Panc1 (cell line): ENCODE results near the gene SAMD4A. TPM values are rescaled to one million over a fixed set of nuclear protein-coding genes. Genes with fewer than 3 reads are reported as not detected.

ENCODE experiments used
- ATAC-seq: fragments of 200-7000 bp; cut with Tn5 transposase; 2 replicates; pipeline ENCODE4 v1.9.1; 2020; ENCODE audit warnings: mild to moderate bottlenecking, moderate library complexity
- BruUV-seq: library from RNA; stranded (reverse); fragments of 400-500 nt; replicated peaks from 2 replicates; lab custom pipeline; 2021; lab: Mats Ljungman, UMichigan
- CTCF ChIA-PET: fragments of 300-600 bp; sonication (Branson Sonifier 250); formaldehyde crosslinking; loops from one replicate; lab custom pipeline; 2022; ENCODE audit warnings: antibody characterized with exemption; lab: Charles Lee
- POLR2A ChIA-PET: fragments of 300-600 bp; sonication (Branson Sonifier 250); formaldehyde crosslinking; loops from one replicate; lab custom pipeline; 2022; ENCODE audit warnings: antibody characterized with exemption; lab: Charles Lee
- DNase-seq: peaks from one replicate; pipeline ENCODE4 v3.0.0-alpha.2; 2010; ENCODE audit warnings: low read depth, low spot score
- H3K27ac ChIP-seq: 2 replicates; pipeline ENCODE4 v1.5.1; 2011; ENCODE audit warnings: mild to moderate bottlenecking, low read length, inconsistent platforms
- H3K27me3 ChIP-seq: fragments of 200-500 bp; sonication (Bioruptor generic); 2 replicates; pipeline ENCODE4 v1.6.0; 2014; ENCODE audit warnings: low read length, inconsistent platforms; ENCODE audit not compliant: control insufficient read depth, insufficient read depth
- H3K36me3 ChIP-seq: fragments of 200-500 bp; sonication (Bioruptor generic); 2 replicates; pipeline ENCODE4 v1.5.1; 2014; ENCODE audit warnings: inconsistent platforms, mild to moderate bottlenecking, low read length, moderate library complexity; ENCODE audit not compliant: control insufficient read depth, insufficient read depth
- H3K4me1 ChIP-seq: 2 replicates; pipeline ENCODE4 v1.5.1; 2011; ENCODE audit warnings: inconsistent platforms, mild to moderate bottlenecking, low read length, moderate library complexity; ENCODE audit not compliant: control insufficient read depth, insufficient read depth
- H3K4me3 ChIP-seq, 2 experiments: 2 replicates each; pipeline ENCODE4 v1.5.1; 2011 to 2012; ENCODE audit warnings: low read depth in 2 of 2, low read length in 2 of 2, mild to moderate bottlenecking in 2 of 2, inconsistent platforms in 1 of 2, moderate library complexity in 1 of 2
- H3K9me3 ChIP-seq: fragments of 200-500 bp; sonication (Bioruptor generic); 2 replicates; pipeline ENCODE4 v1.5.1; 2014; ENCODE audit warnings: low read depth, mild to moderate bottlenecking, inconsistent platforms, low read length, moderate library complexity; ENCODE audit not compliant: control insufficient read depth, insufficient read depth
- POLR2AphosphoS5 ChIP-seq: IDR thresholded peaks from 2 replicates; pipeline ENCODE4 v1.6.1; 2012; ENCODE audit warnings: mild to moderate bottlenecking, low read depth, low read length, moderate library complexity
- REST ChIP-seq, 2 experiments: IDR thresholded peaks; 2 replicates each; pipeline ENCODE4 v1.6.1; 2011 to 2012; ENCODE audit warnings: low read depth in 2 of 2, control low read depth in 1 of 2, low read length in 1 of 2, mild to moderate bottlenecking in 1 of 2, moderate library complexity in 1 of 2; ENCODE audit not compliant: insufficient read depth in 1 of 2
- SIN3A ChIP-seq: IDR thresholded peaks from 2 replicates; pipeline ENCODE4 v1.6.1; 2012; ENCODE audit warnings: low read depth, mild to moderate bottlenecking, low read length, moderate library complexity, borderline replicate concordance; ENCODE audit not compliant: insufficient read depth
- TCF7L2 ChIP-seq: IDR thresholded peaks from 2 replicates; pipeline ENCODE4 v1.6.1; 2011; ENCODE audit warnings: mild to moderate bottlenecking, low read depth, low read length, inconsistent platforms
- in situ Hi-C: cut with HindIII; loops from 2 replicates; pipeline ENCODE4 v1.10.0; 2016; ENCODE audit warnings: low sequenced_read_pairs, low pct_unique_long_range_greater_than_20kb
- intact Hi-C: fragments of 100-400 bp; cut with micrococcal nuclease; formaldehyde crosslinking; loops from one replicate; pipeline ENCODE4 v1.10.0; 2022; ENCODE audit not compliant: unreplicated experiment
- total RNA-seq: library from RNA; stranded (reverse); gene quantifications from one replicate; pipeline ENCODE4 v1.2.1, GENCODE V29; 2021; ENCODE audit not compliant: unreplicated experiment
- TF ChIP-seq, protein P1 (sequence below): fragments of 450-650 bp; IDR thresholded peaks from 2 replicates; pipeline ENCODE4 v1.5.1; 2017; ENCODE audit warnings: mild to moderate bottlenecking

SAMD4A gene
- total RNA-seq, 1 experiment from 2014 or later = 15.2 TPM

GRCh38 chr14:54627219-54627539 is 60.3 kb downstream of the SAMD4A start:
- no peak for ATAC-seq
- ChIA-PET POLR2A (no interaction called here), CTCF (no interaction called here)
- intact Hi-C loops (no loop called here), in situ Hi-C loops (no loop called here)
- BruUV-seq = no TSS peak
- TF ChIP-seq SIN3A = no peak
- TF ChIP-seq TCF7L2 = no peak
- no peak for TF ChIP-seq POLR2AphosphoS5
- TF ChIP-seq REST (IDR thresholded peaks at IDR 0.05; ENCODE audit: insufficient read depth in 1 of 2, low read depth in 2 of 2, low read length in 1 of 2) = no peak
- TF ChIP-seq, protein P1, sequence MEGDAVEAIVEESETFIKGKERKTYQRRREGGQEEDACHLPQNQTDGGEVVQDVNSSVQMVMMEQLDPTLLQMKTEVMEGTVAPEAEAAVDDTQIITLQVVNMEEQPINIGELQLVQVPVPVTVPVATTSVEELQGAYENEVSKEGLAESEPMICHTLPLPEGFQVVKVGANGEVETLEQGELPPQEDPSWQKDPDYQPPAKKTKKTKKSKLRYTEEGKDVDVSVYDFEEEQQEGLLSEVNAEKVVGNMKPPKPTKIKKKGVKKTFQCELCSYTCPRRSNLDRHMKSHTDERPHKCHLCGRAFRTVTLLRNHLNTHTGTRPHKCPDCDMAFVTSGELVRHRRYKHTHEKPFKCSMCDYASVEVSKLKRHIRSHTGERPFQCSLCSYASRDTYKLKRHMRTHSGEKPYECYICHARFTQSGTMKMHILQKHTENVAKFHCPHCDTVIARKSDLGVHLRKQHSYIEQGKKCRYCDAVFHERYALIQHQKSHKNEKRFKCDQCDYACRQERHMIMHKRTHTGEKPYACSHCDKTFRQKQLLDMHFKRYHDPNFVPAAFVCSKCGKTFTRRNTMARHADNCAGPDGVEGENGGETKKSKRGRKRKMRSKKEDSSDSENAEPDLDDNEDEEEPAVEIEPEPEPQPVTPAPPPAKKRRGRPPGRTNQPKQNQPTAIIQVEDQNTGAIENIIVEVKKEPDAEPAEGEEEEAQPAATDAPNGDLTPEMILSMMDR = no peak
- Histone ChIP-seq H3K27ac (no peak overlapping the region), H3K4me1 (peaks cover 4% of the 10 kb centered on the region; the same call in 1 of the 2 replicates), H3K9me3 (no peaks in the 10 kb centered on the region), H3K36me3 (no peaks in the 10 kb centered on the region), H3K4me3 (no peak overlapping the region), H3K27me3 (no peaks in the 10 kb centered on the region)
- no peak for DNase-seq

GRCh38 chr14:54627540-54628363 is 60.8 kb downstream of the SAMD4A start:
- in situ Hi-C loops (no loop called here), intact Hi-C loops (no loop called here)
- no TSS peak for BruUV-seq
- no peak for TF ChIP-seq POLR2AphosphoS5
- TF ChIP-seq SIN3A = no peak
- no peak for TF ChIP-seq TCF7L2
- no peak for TF ChIP-seq REST (IDR thresholded peaks at IDR 0.05; ENCODE audit: insufficient read depth in 1 of 2, low read depth in 2 of 2, low read length in 1 of 2)
- TF ChIP-seq, protein P1 = no peak
- ATAC-seq (no peak), DNase-seq (no peak)
- Histone ChIP-seq H3K36me3 (no peaks in the 10 kb centered on the region), H3K27ac (no peak overlapping the region), H3K9me3 (no peaks in the 10 kb centered on the region), H3K27me3 (no peaks in the 10 kb centered on the region), H3K4me3 (no peak overlapping the region), H3K4me1 (peaks cover 4% of the 10 kb centered on the region; the same call in 1 of the 2 replicates)
- ChIA-PET CTCF (no interaction called here), POLR2A (no interaction called here)
